ENCODE measurements around the gene ANKMY2.
A peak's percentile ranks its signal among the peaks of the same experiment; 100 is the strongest.

ANKMY2 gene

GRCh38 chr7:16586081-16586874 lies 59.3 kb downstream of the ANKMY2 start:
- no peak overlapping the region for H3K4me3 ChIP-seq (ENCODE audit: low read depth, low read length)
- DNase-seq (ENCODE audit: low read depth): no peak
- TF ChIP-seq CTCF (IDR thresholded peaks at IDR 0.05; ENCODE audit: low read depth, low read length, missing control alignments): no peak

GRCh38 chr7:16585540-16585939 lies 60.0 kb downstream of the ANKMY2 start:
- no peak overlapping the region for H3K4me3 ChIP-seq (ENCODE audit: low read depth, low read length)
- DNase-seq (ENCODE audit: low read depth): no peak
- no peak for TF ChIP-seq CTCF (IDR thresholded peaks at IDR 0.05; ENCODE audit: low read depth, low read length, missing control alignments)

GRCh38 chr7:16583834-16584233 lies 61.7 kb downstream of the ANKMY2 start:
- no peak overlapping the region for H3K4me3 ChIP-seq (ENCODE audit: low read depth, low read length)
- TF ChIP-seq CTCF (IDR thresholded peaks at IDR 0.05; ENCODE audit: low read depth, low read length, missing control alignments): no peak
- DNase-seq (ENCODE audit: low read depth): no peak

GRCh38 chr7:16581286-16581685 lies 64.3 kb downstream of the ANKMY2 start:
- no peak overlapping the region for H3K4me3 ChIP-seq (ENCODE audit: low read depth, low read length)
- DNase-seq (ENCODE audit: low read depth): no peak
- no peak for TF ChIP-seq CTCF (IDR thresholded peaks at IDR 0.05; ENCODE audit: low read depth, low read length, missing control alignments)

- TF ChIP-seq CTCF (IDR thresholded peaks at IDR 0.05; ENCODE audit: low read depth, low read length, missing control alignments): no peak
- DNase-seq (ENCODE audit: low read depth): no peak
- H3K4me3 ChIP-seq (ENCODE audit: low read depth, low read length): no peak overlapping the region
Measured at GRCh38 chr7:16579216-16579615, 66.3 kb downstream of the ANKMY2 start.

GRCh38 chr7:16571941-16572340 lies 73.6 kb downstream of the ANKMY2 start:
- DNase-seq (ENCODE audit: low read depth): no peak
- no peak for TF ChIP-seq CTCF (IDR thresholded peaks at IDR 0.05; ENCODE audit: low read depth, low read length, missing control alignments)
- no peak overlapping the region for H3K4me3 ChIP-seq (ENCODE audit: low read depth, low read length)

- H3K4me3 ChIP-seq (ENCODE audit: low read depth, low read length): no peak overlapping the region
- no peak for DNase-seq (ENCODE audit: low read depth)
- peak; percentile 55 for TF ChIP-seq CTCF (IDR thresholded peaks at IDR 0.05; ENCODE audit: low read depth, low read length, missing control alignments)
Measured at GRCh38 chr7:16564909-16565426, 80.6 kb downstream of the ANKMY2 start.

All from GM12864 (cell line).